Natural killer cell treated with Interleukin-12 subunit alpha and Interleukin-12 subunit beta and Interleukin-15 and Interleukin-18, amount 100 ng/mL, for 72 hours (primary cell): Measurements from ENCODE around the gene FAM83D. TPM values are rescaled to one million over a fixed set of nuclear protein-coding genes. Genes with fewer than 3 reads are reported as not detected.

ENCODE experiments used
- ATAC-seq, 2 donors: fragments of 150-1000 bp; cut with Tn5 transposase in 1 of 2; sonication (Bioruptor Pico), chemical (Tn5 transposase) in 1 of 2; 2 replicates each; pipeline ENCODE4 v1.10.0; 2021
- DNase-seq: peaks from one replicate; pipeline ENCODE4 v3.0.0; 2022; ENCODE audit warnings: low spot score
- H3K27ac Mint-ChIP-seq, 2 donors: 1 replicate in 1 of 2; 2 replicates in 1 of 2; pipeline ENCODE4 v1.8.0; 2022; ENCODE audit warnings: mixed read lengths in 2 of 2, mild to moderate bottlenecking in 1 of 2, moderate library complexity in 1 of 2
- H3K27me3 Mint-ChIP-seq, 2 donors: 1 replicate in 1 of 2; 2 replicates in 1 of 2; pipeline ENCODE4 v1.8.0; 2022; ENCODE audit warnings: mixed read lengths in 2 of 2
- H3K36me3 Mint-ChIP-seq: one replicate; pipeline ENCODE4 v1.8.0; 2022; ENCODE audit warnings: mixed read lengths
- H3K4me1 Mint-ChIP-seq, 2 donors: 1 replicate in 1 of 2; 2 replicates in 1 of 2; pipeline ENCODE4 v1.8.0; 2022; ENCODE audit warnings: low read depth in 2 of 2, mixed read lengths in 2 of 2, mild to moderate bottlenecking in 1 of 2
- H3K4me3 Mint-ChIP-seq: one replicate; pipeline ENCODE4 v1.8.0; 2022; ENCODE audit warnings: mixed read lengths
- H3K9me3 Mint-ChIP-seq: 2 replicates; pipeline ENCODE4 v1.8.0; 2022; ENCODE audit warnings: mixed read lengths
- total RNA-seq, 2 donors: library from RNA; stranded (reverse); gene quantifications; one replicate each; pipeline ENCODE4 v1.2.3, GENCODE V29; 2022

FAM83D gene
- total RNA-seq, 2 donors from 2014 or later = 8.1 to 25.0 TPM

DNA sequence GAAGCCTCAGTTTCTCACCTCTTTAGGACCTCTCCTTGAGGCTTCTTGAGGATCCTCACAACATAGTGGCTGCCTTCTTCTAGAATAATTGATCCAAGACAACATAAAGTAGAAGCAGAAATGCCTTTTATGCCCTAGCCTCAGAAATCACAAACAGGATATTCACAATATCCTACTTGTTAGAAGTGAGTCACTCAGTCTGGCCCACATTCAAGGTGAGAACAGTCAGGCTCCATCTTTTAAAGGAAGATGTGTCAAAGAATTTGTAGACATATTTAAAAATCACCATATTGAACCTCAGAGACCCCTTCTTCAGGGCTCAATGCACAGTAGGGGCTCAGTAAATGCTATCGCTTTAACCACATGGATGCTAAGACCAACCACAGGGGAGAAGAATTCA is 20.8 kb upstream of the FAM83D start:
- H3K4me1 Mint-ChIP-seq = peaks cover 15 to 19% of the 10 kb centered on the region in 2 donors
- peak overlapping the region in 1 of 2 donors; percentile 15 for H3K27ac Mint-ChIP-seq
- peaks cover 38% of the 10 kb centered on the region for H3K36me3 Mint-ChIP-seq
- no peaks in the 10 kb centered on the region for H3K27me3 Mint-ChIP-seq
- no peaks in the 10 kb centered on the region for H3K9me3 Mint-ChIP-seq
- no peak overlapping the region for H3K4me3 Mint-ChIP-seq
- ATAC-seq = no peak
- DNase-seq = no peak

- H3K4me3 Mint-ChIP-seq = no peak overlapping the region
- H3K36me3 Mint-ChIP-seq = peaks cover 32% of the 10 kb centered on the region
- H3K4me1 Mint-ChIP-seq = peaks cover 15% of the 10 kb centered on the region in 2 donors
- no peak overlapping the region for H3K27ac Mint-ChIP-seq
- peak in 1 of 2 donors; percentile 11 for ATAC-seq
- no peaks in the 10 kb centered on the region for H3K27me3 Mint-ChIP-seq
- no peak for DNase-seq
- H3K9me3 Mint-ChIP-seq = no peaks in the 10 kb centered on the region
Observed at GRCh38 chr20:38907918-38908677, 18.1 kb upstream of the FAM83D start.

- no peaks in the 10 kb centered on the region for H3K9me3 Mint-ChIP-seq
- H3K27me3 Mint-ChIP-seq = no peaks in the 10 kb centered on the region
- H3K4me1 Mint-ChIP-seq = peaks cover 0 to 4% of the 10 kb centered on the region in 2 donors
- no peak overlapping the region for H3K4me3 Mint-ChIP-seq
- peak overlapping the region in 1 of 2 donors; percentile 16 for H3K27ac Mint-ChIP-seq
- ATAC-seq (no peak), DNase-seq (no peak)
- peaks cover 10% of the 10 kb centered on the region for H3K36me3 Mint-ChIP-seq
Observed at GRCh38 chr20:38915355-38915754, 10.9 kb upstream of the FAM83D start.

DNA sequence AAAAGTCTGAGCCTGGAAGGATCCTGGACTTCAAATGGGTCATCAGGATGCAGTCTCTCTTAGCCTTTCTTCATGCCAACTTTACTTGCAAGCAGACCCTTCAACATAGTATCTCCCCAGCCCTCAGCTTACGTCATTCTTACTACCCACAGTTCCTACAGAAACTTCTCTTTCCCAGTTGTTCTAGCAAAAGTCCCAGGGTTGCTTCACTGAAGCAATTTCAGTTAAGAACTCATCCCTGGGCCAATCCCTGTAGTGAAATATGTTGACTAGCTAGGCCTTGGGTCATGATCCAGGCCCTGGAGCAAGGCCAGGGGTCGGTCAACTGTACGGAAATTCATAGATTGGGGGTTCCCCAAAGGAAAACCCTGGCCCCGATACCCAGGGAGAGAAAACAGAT is 8.6 kb upstream of the FAM83D start:
- no peak overlapping the region for H3K27ac Mint-ChIP-seq
- no peaks in the 10 kb centered on the region for H3K9me3 Mint-ChIP-seq
- ATAC-seq (no peak), DNase-seq (no peak)
- H3K4me1 Mint-ChIP-seq = peaks cover 0 to 4% of the 10 kb centered on the region in 2 donors
- H3K4me3 Mint-ChIP-seq = no peak overlapping the region
- H3K27me3 Mint-ChIP-seq = no peaks in the 10 kb centered on the region
- peaks cover 10% of the 10 kb centered on the region for H3K36me3 Mint-ChIP-seq

DNA sequence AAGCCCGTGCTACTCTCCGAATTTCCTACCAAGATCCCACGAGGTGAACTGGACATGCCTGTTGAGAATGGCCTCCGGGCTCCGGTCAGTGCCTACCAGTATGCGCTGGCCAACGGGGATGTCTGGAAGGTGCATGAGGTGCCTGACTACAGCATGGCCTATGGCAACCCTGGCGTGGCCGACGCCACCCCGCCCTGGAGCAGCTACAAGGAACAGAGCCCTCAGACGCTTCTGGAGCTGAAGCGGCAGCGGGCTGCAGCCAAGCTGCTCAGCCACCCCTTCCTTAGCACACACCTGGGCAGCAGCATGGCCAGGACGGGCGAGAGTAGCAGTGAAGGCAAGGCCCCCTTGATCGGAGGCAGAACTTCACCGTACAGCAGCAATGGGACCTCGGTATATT is 8.0 kb upstream of the FAM83D start:
- H3K27ac Mint-ChIP-seq = no peak overlapping the region
- no peak for DNase-seq
- H3K9me3 Mint-ChIP-seq = no peaks in the 10 kb centered on the region
- peaks cover 10% of the 10 kb centered on the region for H3K36me3 Mint-ChIP-seq
- no peak overlapping the region for H3K4me3 Mint-ChIP-seq
- peak in 1 of 2 donors; percentile 8 for ATAC-seq
- H3K4me1 Mint-ChIP-seq = peaks cover 0 to 4% of the 10 kb centered on the region in 2 donors
- H3K27me3 Mint-ChIP-seq = no peaks in the 10 kb centered on the region

- H3K4me1 Mint-ChIP-seq = no peaks in the 10 kb centered on the region
- no peak overlapping the region for H3K27ac Mint-ChIP-seq
- no peak for DNase-seq
- ATAC-seq = no peak
- H3K27me3 Mint-ChIP-seq = no peaks in the 10 kb centered on the region
- H3K4me3 Mint-ChIP-seq = no peak overlapping the region
- H3K9me3 Mint-ChIP-seq = no peaks in the 10 kb centered on the region
- peaks cover 10% of the 10 kb centered on the region for H3K36me3 Mint-ChIP-seq
Observed at GRCh38 chr20:38919683-38920082, 6.5 kb upstream of the FAM83D start.

GRCh38 chr20:38920411-38920810 is 5.8 kb upstream of the FAM83D start:
- Mint-ChIP-seq H3K27me3 (no peaks in the 10 kb centered on the region), H3K36me3 (peaks cover 7% of the 10 kb centered on the region), H3K9me3 (no peaks in the 10 kb centered on the region), H3K4me1 (peaks cover under 1 to 4% of the 10 kb centered on the region in 2 donors), H3K4me3 (no peak overlapping the region), H3K27ac (no peak overlapping the region)
- ATAC-seq (no peak), DNase-seq (no peak)

DNA sequence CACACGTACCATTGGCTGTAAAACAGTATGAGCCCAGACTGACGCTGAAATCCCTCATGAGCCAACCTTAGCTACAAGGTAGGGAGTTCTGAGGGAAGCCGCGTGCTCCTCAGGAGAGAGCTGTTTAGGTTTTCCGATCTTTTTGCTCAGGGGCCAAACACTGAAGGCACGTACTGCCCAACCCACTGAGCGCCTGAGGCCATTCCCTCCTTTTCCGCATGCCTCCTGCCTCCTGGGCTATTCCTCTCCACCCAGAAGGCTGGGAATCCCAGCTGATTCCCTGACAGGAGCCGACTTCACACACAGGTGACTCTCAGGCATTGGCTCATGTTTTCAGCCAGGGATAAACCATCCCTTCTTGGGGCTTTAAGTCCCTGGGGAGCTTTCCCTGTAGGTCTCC is 5.4 kb upstream of the FAM83D start:
- peaks cover 5% of the 10 kb centered on the region for H3K36me3 Mint-ChIP-seq
- no peaks in the 10 kb centered on the region for H3K27me3 Mint-ChIP-seq
- no peak overlapping the region for H3K4me3 Mint-ChIP-seq
- DNase-seq (peak; percentile 1), ATAC-seq (no peak)
- no peaks in the 10 kb centered on the region for H3K9me3 Mint-ChIP-seq
- H3K27ac Mint-ChIP-seq = no peak overlapping the region
- H3K4me1 Mint-ChIP-seq = peaks cover 4 to 8% of the 10 kb centered on the region in 2 donors

DNA sequence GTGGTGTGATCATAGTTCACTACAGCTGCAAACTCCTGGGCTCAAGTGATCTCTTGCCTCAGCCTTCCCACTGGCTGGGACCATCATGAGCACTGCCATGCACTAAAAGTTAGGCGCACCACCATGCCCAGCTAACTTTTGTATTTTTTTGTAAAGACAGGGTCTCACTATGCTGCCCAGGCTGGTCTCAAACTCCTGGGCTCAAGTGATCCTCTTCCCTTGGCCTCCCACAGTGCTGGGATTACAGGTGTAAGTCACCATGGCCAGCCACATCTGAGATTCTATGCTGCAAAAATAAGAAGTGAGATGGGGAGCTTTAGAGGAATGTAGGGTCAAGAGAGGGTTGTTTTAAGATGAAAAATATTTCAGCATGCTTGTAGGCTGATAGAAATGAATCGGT is 1.5 kb upstream of the FAM83D start:
- H3K27me3 Mint-ChIP-seq = no peaks in the 10 kb centered on the region
- DNase-seq (no peak), ATAC-seq (no peak)
- H3K27ac Mint-ChIP-seq = peak overlapping the region in 1 of 2 donors; percentile 43
- H3K9me3 Mint-ChIP-seq = no peaks in the 10 kb centered on the region
- H3K36me3 Mint-ChIP-seq = no peaks in the 10 kb centered on the region
- no peak overlapping the region for H3K4me3 Mint-ChIP-seq
- peaks cover 16 to 23% of the 10 kb centered on the region in 2 donors for H3K4me1 Mint-ChIP-seq

GRCh38 chr20:38926934-38927616 is 858 bp downstream of the FAM83D start:
- H3K27me3 Mint-ChIP-seq = no peaks in the 10 kb centered on the region
- H3K9me3 Mint-ChIP-seq = no peaks in the 10 kb centered on the region
- peaks cover 16 to 27% of the 10 kb centered on the region in 2 donors for H3K4me1 Mint-ChIP-seq
- H3K27ac Mint-ChIP-seq = peak overlapping the region in 1 of 2 donors; percentile 27
- DNase-seq (no peak), ATAC-seq (peak in 1 of 2 donors; percentile 13)
- no peaks in the 10 kb centered on the region for H3K36me3 Mint-ChIP-seq
- peak overlapping the region; percentile 73 for H3K4me3 Mint-ChIP-seq

GRCh38 chr20:38927902-38928578 is 1.8 kb downstream of the FAM83D start:
- H3K36me3 Mint-ChIP-seq = no peaks in the 10 kb centered on the region
- ATAC-seq (no peak), DNase-seq (no peak)
- H3K9me3 Mint-ChIP-seq = no peaks in the 10 kb centered on the region
- H3K4me3 Mint-ChIP-seq = peak overlapping the region; percentile 73
- peaks cover 16 to 27% of the 10 kb centered on the region in 2 donors for H3K4me1 Mint-ChIP-seq
- H3K27ac Mint-ChIP-seq = peak overlapping the region in 1 of 2 donors; percentile 6
- H3K27me3 Mint-ChIP-seq = no peaks in the 10 kb centered on the region

DNA sequence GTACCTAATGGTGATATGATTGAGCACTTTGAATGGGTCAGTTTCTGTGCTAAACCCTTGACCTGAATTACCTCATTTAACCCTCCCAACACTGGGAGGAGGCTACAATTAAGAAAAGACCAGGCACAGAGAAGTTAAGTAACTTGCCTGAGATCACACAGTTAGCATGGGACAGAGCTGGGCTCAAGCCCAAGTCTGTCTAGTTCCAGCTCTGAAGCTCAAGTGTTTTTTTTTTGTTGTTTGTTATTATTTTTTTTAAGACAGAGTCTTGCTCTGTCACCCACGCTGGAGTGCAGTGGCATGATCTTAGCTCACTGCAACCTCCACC is 4.0 kb downstream of the FAM83D start:
- DNase-seq = no peak
- Mint-ChIP-seq H3K9me3 (no peaks in the 10 kb centered on the region), H3K27me3 (no peaks in the 10 kb centered on the region), H3K4me1 (peaks cover 16 to 23% of the 10 kb centered on the region in 2 donors), H3K27ac (no peak overlapping the region), H3K36me3 (no peaks in the 10 kb centered on the region), H3K4me3 (no peak overlapping the region)
- no peak for ATAC-seq

GRCh38 chr20:38931984-38932383 is 5.8 kb downstream of the FAM83D start:
- Mint-ChIP-seq H3K4me1 (peaks cover 10 to 15% of the 10 kb centered on the region in 2 donors), H3K9me3 (no peaks in the 10 kb centered on the region), H3K27ac (no peak overlapping the region), H3K36me3 (no peaks in the 10 kb centered on the region), H3K27me3 (no peaks in the 10 kb centered on the region), H3K4me3 (no peak overlapping the region)
- no peak for DNase-seq
- ATAC-seq = no peak
